Peyer's patch (tissue), 4 donors: ENCODE data around the gene HOXD10. TPM values are rescaled to one million over a fixed set of nuclear protein-coding genes. Genes with fewer than 3 reads are reported as not detected.

Experiments used
- DNase-seq, 3 donors: peaks; one replicate each; pipeline ENCODE4 v3.0.0-alpha.2; 2017 to 2019
- H3K27ac ChIP-seq, 4 donors: fragments of 200-600 bp; sonication (generic); one replicate each; pipeline ENCODE4 v1.5.1; 2016 to 2019
- H3K27me3 ChIP-seq, 2 donors: fragments of 200-600 bp; sonication (generic); one replicate each; pipeline ENCODE4 v1.5.1; 2019
- H3K36me3 ChIP-seq, 3 donors: fragments of 200-600 bp; sonication (generic); one replicate each; pipeline ENCODE4 v1.5.1; 2016 to 2019
- H3K4me1 ChIP-seq, 4 donors: fragments of 200-600 bp; sonication (generic); one replicate each; pipeline ENCODE4 v1.5.1; 2016 to 2019
- H3K4me3 ChIP-seq, 4 donors: fragments of 200-600 bp; sonication (generic); 1 replicate in 3 of 4; 2 replicates in 1 of 4; pipeline ENCODE4 v1.5.1; 2016 to 2019; ENCODE audit warnings: mild to moderate bottlenecking in 1 of 4
- H3K9me3 ChIP-seq, 4 donors: fragments of 200-600 bp; sonication (generic); one replicate each; pipeline ENCODE4 v1.5.1; 2016 to 2019; ENCODE audit warnings: mild to moderate bottlenecking in 1 of 4
- CTCF ChIP-seq, 6 experiments: fragments of 450-650 bp in 4 of 6; fragments of 200-600 bp in 2 of 6; sonication (generic) in 1 of 6; IDR thresholded peaks; one replicate each; pipeline ENCODE4 v1.5.1; 2017 to 2019; ENCODE audit warnings: antibody characterized with exemption in 6 of 6, mild to moderate bottlenecking in 3 of 6, moderate library complexity in 1 of 6
- POLR2A ChIP-seq, 2 donors: fragments of 450-650 bp; IDR thresholded peaks; one replicate each; pipeline ENCODE4 v1.5.1; 2017; ENCODE audit warnings: antibody characterized with exemption in 2 of 2, mild to moderate bottlenecking in 2 of 2, moderate library complexity in 2 of 2
- total RNA-seq, 4 donors: library from RNA; depleted of rRNA; stranded (reverse); fragments of >200 nt; gene quantifications; one replicate each; pipeline ENCODE4 v1.1.0, GENCODE V29; 2016

Gene HOXD10
- total RNA-seq, 4 donors from 2014 or later = not detected

- Histone ChIP-seq H3K27ac (no peak overlapping the region), H3K27me3 (peaks cover 0 to 81% of the 10 kb centered on the region in 2 donors), H3K36me3 (no peaks in the 10 kb centered on the region), H3K4me1 (peaks cover 0 to 19% (median 6%) of the 10 kb centered on the region in 4 donors), H3K4me3 (peak overlapping the region in 3 of 4 donors; percentile 12 to 44 (median 38)), H3K9me3 (peaks cover 0 to 2% (median 0%) of the 10 kb centered on the region in 4 donors)
- no peak for TF ChIP-seq POLR2A (IDR thresholded peaks at IDR 0.05)
- peak in 4 of 6 experiments; percentile 51 to 64 (median 64) for TF ChIP-seq CTCF (IDR thresholded peaks at IDR 0.05)
- DNase-seq = peak in 2 of 3 donors; percentile 68 to 77
Measured at GRCh38 chr2:176088048-176088936, 28.3 kb upstream of the HOXD10 start.

- Histone ChIP-seq H3K4me3 (no peak overlapping the region), H3K27me3 (peaks cover 0 to 81% of the 10 kb centered on the region in 2 donors), H3K27ac (no peak overlapping the region), H3K9me3 (no peaks in the 10 kb centered on the region), H3K4me1 (peaks cover 0 to 22% (median 6%) of the 10 kb centered on the region in 4 donors), H3K36me3 (no peaks in the 10 kb centered on the region)
- TF ChIP-seq POLR2A (IDR thresholded peaks at IDR 0.05) (no peak), CTCF (IDR thresholded peaks at IDR 0.05) (no peak)
- no peak for DNase-seq
Measured at GRCh38 chr2:176088937-176089842, 27.4 kb upstream of the HOXD10 start.

GRCh38 chr2:176089843-176090395 lies 26.7 kb upstream of the HOXD10 start:
- no peaks in the 10 kb centered on the region for H3K9me3 ChIP-seq
- DNase-seq = no peak
- peaks cover 0 to 83% of the 10 kb centered on the region in 2 donors for H3K27me3 ChIP-seq
- H3K4me1 ChIP-seq = peaks cover 0 to 22% (median 6%) of the 10 kb centered on the region in 4 donors
- H3K27ac ChIP-seq = no peak overlapping the region
- H3K4me3 ChIP-seq = no peak overlapping the region
- no peaks in the 10 kb centered on the region for H3K36me3 ChIP-seq
- TF ChIP-seq CTCF (IDR thresholded peaks at IDR 0.05) (no peak), POLR2A (IDR thresholded peaks at IDR 0.05) (no peak)

GRCh38 chr2:176090862-176091261 lies 25.7 kb upstream of the HOXD10 start:
- Histone ChIP-seq H3K36me3 (no peaks in the 10 kb centered on the region), H3K9me3 (no peaks in the 10 kb centered on the region), H3K4me1 (peaks cover 0 to 22% (median 6%) of the 10 kb centered on the region in 4 donors), H3K27ac (no peak overlapping the region), H3K27me3 (peaks cover 0 to 83% of the 10 kb centered on the region in 2 donors), H3K4me3 (no peak overlapping the region)
- DNase-seq = no peak
- TF ChIP-seq POLR2A (IDR thresholded peaks at IDR 0.05) (no peak), CTCF (IDR thresholded peaks at IDR 0.05) (no peak)
